GM19395 (cell line): ENCODE data around the gene FGD4.

ENCODE experiments used
- ATAC-seq: cut with Tn5 transposase; IDR thresholded peaks from one replicate; pipeline ENCODE4 v1.9.1; 2021; ENCODE audit warnings: mild to moderate bottlenecking, moderate library complexity; ENCODE audit not compliant: unreplicated experiment

FGD4 gene

GRCh38 chr12:32402946-32403345 is 3.6 kb downstream of the FGD4 start:
- ATAC-seq = no peak

GRCh38 chr12:32407795-32408194 is 8.4 kb downstream of the FGD4 start:
- ATAC-seq = no peak

- no peak for ATAC-seq
Measured at GRCh38 chr12:32413412-32413811, 14.1 kb downstream of the FGD4 start.

- ATAC-seq = no peak
Measured at GRCh38 chr12:32418221-32418620, 18.9 kb downstream of the FGD4 start.

- no peak for ATAC-seq
Measured at GRCh38 chr12:32418903-32419519, 19.7 kb downstream of the FGD4 start.

GRCh38 chr12:32419520-32419960 is 20.2 kb downstream of the FGD4 start:
- ATAC-seq = no peak

GRCh38 chr12:32420356-32420755 is 21.0 kb downstream of the FGD4 start:
- no peak for ATAC-seq

- no peak for ATAC-seq
Measured at GRCh38 chr12:32423559-32423958, 24.2 kb downstream of the FGD4 start.

- no peak for ATAC-seq
Measured at GRCh38 chr12:32431025-32431424, 31.7 kb downstream of the FGD4 start.

GRCh38 chr12:32435921-32436705 is 36.8 kb downstream of the FGD4 start:
- ATAC-seq = no peak

GRCh38 chr12:32437095-32437515 is 37.7 kb downstream of the FGD4 start:
- no peak for ATAC-seq

GRCh38 chr12:32440120-32440865 is 40.9 kb downstream of the FGD4 start:
- no peak for ATAC-seq

GRCh38 chr12:32443491-32443890 is 44.1 kb downstream of the FGD4 start:
- ATAC-seq = no peak

- no peak for ATAC-seq
Measured at GRCh38 chr12:32444895-32445294, 45.5 kb downstream of the FGD4 start.

GRCh38 chr12:32445356-32445755 is 46.0 kb downstream of the FGD4 start:
- no peak for ATAC-seq

- ATAC-seq = no peak
Measured at GRCh38 chr12:32446316-32447119, 47.2 kb downstream of the FGD4 start.

- ATAC-seq = no peak
Measured at GRCh38 chr12:32448586-32448985, 49.2 kb downstream of the FGD4 start.

- ATAC-seq = no peak
Measured at GRCh38 chr12:32450363-32450762, 51.0 kb downstream of the FGD4 start.

GRCh38 chr12:32450768-32451167 is 51.4 kb downstream of the FGD4 start:
- no peak for ATAC-seq

- no peak for ATAC-seq
Measured at GRCh38 chr12:32451816-32452215, 52.5 kb downstream of the FGD4 start.

- no peak for ATAC-seq
Measured at GRCh38 chr12:32454075-32454474, 54.7 kb downstream of the FGD4 start.
